Large intestine (tissue), 3 donors: ENCODE data around the gene AMN. TPM values are rescaled to one million over a fixed set of nuclear protein-coding genes. Genes with fewer than 3 reads are reported as not detected.

Source experiments
- DNase-seq, 2 donors: peaks; one replicate each; pipeline versions ENCODE4 v3.0.0 to v3.0.0-alpha.2; 2013
- H3K27ac ChIP-seq: one replicate; pipeline ENCODE4 v1.5.1; 2013; ENCODE audit warnings: low read length
- H3K27me3 ChIP-seq: 2 replicates; pipeline ENCODE4 v1.6.1; 2013; ENCODE audit warnings: low read length; ENCODE audit not compliant: control insufficient read depth, insufficient read depth
- H3K36me3 ChIP-seq: 2 replicates; pipeline ENCODE4 v1.6.1; 2013; ENCODE audit warnings: low read length; ENCODE audit not compliant: control insufficient read depth, insufficient read depth
- H3K4me1 ChIP-seq: one replicate; pipeline ENCODE4 v1.6.1; 2013; ENCODE audit warnings: low read length; ENCODE audit not compliant: control insufficient read depth, insufficient read depth
- H3K4me3 ChIP-seq: one replicate; pipeline ENCODE4 v1.5.1; 2013; ENCODE audit warnings: low read length
- H3K9me3 ChIP-seq: one replicate; pipeline ENCODE4 v1.6.1; 2013; ENCODE audit warnings: mild to moderate bottlenecking, low read depth, low read length, moderate library complexity; ENCODE audit not compliant: control insufficient read depth
- WGBS: methylation state at CpG from one replicate; pipeline ENCODE4 v1.1.5; 2013; ENCODE audit warnings: low lambda C conversion rate; ENCODE audit not compliant: insufficient coverage; 5-methylcytosine and 5-hydroxymethylcytosine counted together
- polyA plus RNA-seq: library from polyadenylated mRNA; unstranded; fragments of 120-200 nt; gene quantifications from one replicate; pipeline ENCODE4 v1.2.1, GENCODE V29; 2013

Gene AMN
- polyA plus RNA-seq, 1 donor = 327 TPM

- DNase-seq = no peak
Observed at GRCh38 chr14:102977475-102977874, 55.0 kb downstream of the AMN start.

GRCh38 chr14:102979406-102979805, 56.9 kb downstream of the AMN start:
- Histone ChIP-seq H3K4me3 (no peak overlapping the region), H3K4me1 (no peaks in the 10 kb centered on the region), H3K9me3 (no peaks in the 10 kb centered on the region), H3K36me3 (peaks cover 88% of the 10 kb centered on the region), H3K27me3 (no peaks in the 10 kb centered on the region), H3K27ac (no peak overlapping the region)
- 100% methylated on average over 2 of the region's 9 CpGs for WGBS
- no peak for DNase-seq

More at GRCh38 chr14:102977475-102977874, 55.0 kb downstream of the AMN start:
- Histone ChIP-seq H3K4me3 (no peak overlapping the region), H3K36me3 (peaks cover 91% of the 10 kb centered on the region), H3K9me3 (no peaks in the 10 kb centered on the region), H3K4me1 (no peaks in the 10 kb centered on the region), H3K27ac (no peak overlapping the region), H3K27me3 (no peaks in the 10 kb centered on the region)
- no CpG with 5 or more reads among the region's 8 CpGs for WGBS

GRCh38 chr14:102980409-102980810, 57.9 kb downstream of the AMN start:
- Histone ChIP-seq H3K4me3 (no peak overlapping the region), H3K9me3 (no peaks in the 10 kb centered on the region), H3K27me3 (no peaks in the 10 kb centered on the region), H3K27ac (no peak overlapping the region), H3K36me3 (peaks cover 91% of the 10 kb centered on the region), H3K4me1 (no peaks in the 10 kb centered on the region)
- no CpG with 5 or more reads among the region's 8 CpGs for WGBS
- DNase-seq = no peak

Other genes with a start within 250 kb of the AMN start
- 16.3 TPM for gene TRAF3, start 145.2 kb upstream of the AMN start, polyA plus RNA-seq
- 72.5 TPM for gene CDC42BPB, start 134.9 kb downstream of the AMN start, polyA plus RNA-seq
- gene LBHD2, start 161.5 kb downstream of the AMN start, polyA plus RNA-seq = not detected
- 33.7 TPM for gene EXOC3L4, start 172.1 kb downstream of the AMN start, polyA plus RNA-seq
- gene TNFAIP2, start 200.8 kb downstream of the AMN start, polyA plus RNA-seq = 21.0 TPM